ENCODE results near the gene SAG.

The SAG gene

GRCh38 chr2:233312874-233313273 lies 5.3 kb downstream of the SAG start:
- Histone ChIP-seq H3K9me3 (ENCODE audit: control insufficient read depth in 2 of 2, low read length in 2 of 2) (no peaks in the 10 kb centered on the region), H3K9ac (ENCODE audit: low read length in 2 of 2) (no peak overlapping the region), H3K4me1 (ENCODE audit: control insufficient read depth, insufficient read depth, low read length) (no peaks in the 10 kb centered on the region), H3K27ac (ENCODE audit: low read length) (no peak overlapping the region), H3K36me3 (ENCODE audit: control insufficient read depth in 2 of 2, insufficient read depth in 2 of 2, low read length in 2 of 2) (no peaks in the 10 kb centered on the region), H3K4me3 (ENCODE audit: low read length in 2 of 2) (no peak overlapping the region), H3K27me3 (ENCODE audit: control insufficient read depth in 1 of 2, insufficient read depth in 2 of 2, low read length in 2 of 2) (peaks cover 0 to 2% of the 10 kb centered on the region in 2 donors)

GRCh38 chr2:233314180-233314925 lies 6.7 kb downstream of the SAG start:
- Histone ChIP-seq H3K9me3 (ENCODE audit: control insufficient read depth in 2 of 2, low read length in 2 of 2) (no peaks in the 10 kb centered on the region), H3K27ac (ENCODE audit: low read length) (no peak overlapping the region), H3K36me3 (ENCODE audit: control insufficient read depth in 2 of 2, insufficient read depth in 2 of 2, low read length in 2 of 2) (no peaks in the 10 kb centered on the region), H3K9ac (ENCODE audit: low read length in 2 of 2) (no peak overlapping the region), H3K4me3 (ENCODE audit: low read length in 2 of 2) (no peak overlapping the region), H3K27me3 (ENCODE audit: control insufficient read depth in 1 of 2, insufficient read depth in 2 of 2, low read length in 2 of 2) (peaks cover 0 to 4% of the 10 kb centered on the region in 2 donors), H3K4me1 (ENCODE audit: control insufficient read depth, insufficient read depth, low read length) (no peaks in the 10 kb centered on the region)

GRCh38 chr2:233317196-233317943 lies 9.8 kb downstream of the SAG start:
- Histone ChIP-seq H3K27ac (ENCODE audit: low read length) (no peak overlapping the region), H3K4me1 (ENCODE audit: control insufficient read depth, insufficient read depth, low read length) (no peaks in the 10 kb centered on the region), H3K4me3 (ENCODE audit: low read length in 2 of 2) (no peak overlapping the region), H3K9ac (ENCODE audit: low read length in 2 of 2) (no peak overlapping the region), H3K9me3 (ENCODE audit: control insufficient read depth in 2 of 2, low read length in 2 of 2) (no peaks in the 10 kb centered on the region), H3K27me3 (ENCODE audit: control insufficient read depth in 1 of 2, insufficient read depth in 2 of 2, low read length in 2 of 2) (peaks cover 0 to 2% of the 10 kb centered on the region in 2 donors), H3K36me3 (ENCODE audit: control insufficient read depth in 2 of 2, insufficient read depth in 2 of 2, low read length in 2 of 2) (no peaks in the 10 kb centered on the region)

GRCh38 chr2:233319256-233319655 lies 11.6 kb downstream of the SAG start:
- H3K9me3 ChIP-seq (ENCODE audit: control insufficient read depth in 2 of 2, low read length in 2 of 2): no peaks in the 10 kb centered on the region
- no peak overlapping the region for H3K27ac ChIP-seq (ENCODE audit: low read length)
- no peak overlapping the region for H3K4me3 ChIP-seq (ENCODE audit: low read length in 2 of 2)
- H3K9ac ChIP-seq (ENCODE audit: low read length in 2 of 2): no peak overlapping the region
- H3K27me3 ChIP-seq (ENCODE audit: control insufficient read depth in 1 of 2, insufficient read depth in 2 of 2, low read length in 2 of 2): peaks cover 0 to 4% of the 10 kb centered on the region in 2 donors
- H3K4me1 ChIP-seq (ENCODE audit: control insufficient read depth, insufficient read depth, low read length): no peaks in the 10 kb centered on the region
- H3K36me3 ChIP-seq (ENCODE audit: control insufficient read depth in 2 of 2, insufficient read depth in 2 of 2, low read length in 2 of 2): no peaks in the 10 kb centered on the region

GRCh38 chr2:233320470-233320869 lies 12.9 kb downstream of the SAG start:
- Histone ChIP-seq H3K27ac (ENCODE audit: low read length) (no peak overlapping the region), H3K9me3 (ENCODE audit: control insufficient read depth in 2 of 2, low read length in 2 of 2) (no peaks in the 10 kb centered on the region), H3K27me3 (ENCODE audit: control insufficient read depth in 1 of 2, insufficient read depth in 2 of 2, low read length in 2 of 2) (peaks cover 0 to 4% of the 10 kb centered on the region in 2 donors), H3K4me3 (ENCODE audit: low read length in 2 of 2) (no peak overlapping the region), H3K36me3 (ENCODE audit: control insufficient read depth in 2 of 2, insufficient read depth in 2 of 2, low read length in 2 of 2) (no peaks in the 10 kb centered on the region), H3K9ac (ENCODE audit: low read length in 2 of 2) (no peak overlapping the region), H3K4me1 (ENCODE audit: control insufficient read depth, insufficient read depth, low read length) (no peaks in the 10 kb centered on the region)

GRCh38 chr2:233321166-233321565 lies 13.6 kb downstream of the SAG start:
- H3K9me3 ChIP-seq (ENCODE audit: control insufficient read depth in 2 of 2, low read length in 2 of 2): no peaks in the 10 kb centered on the region
- no peaks in the 10 kb centered on the region for H3K4me1 ChIP-seq (ENCODE audit: control insufficient read depth, insufficient read depth, low read length)
- H3K36me3 ChIP-seq (ENCODE audit: control insufficient read depth in 2 of 2, insufficient read depth in 2 of 2, low read length in 2 of 2): no peaks in the 10 kb centered on the region
- peaks cover 0 to 4% of the 10 kb centered on the region in 2 donors for H3K27me3 ChIP-seq (ENCODE audit: control insufficient read depth in 1 of 2, insufficient read depth in 2 of 2, low read length in 2 of 2)
- H3K27ac ChIP-seq (ENCODE audit: low read length): no peak overlapping the region
- no peak overlapping the region for H3K9ac ChIP-seq (ENCODE audit: low read length in 2 of 2)
- H3K4me3 ChIP-seq (ENCODE audit: low read length in 2 of 2): no peak overlapping the region

DNA sequence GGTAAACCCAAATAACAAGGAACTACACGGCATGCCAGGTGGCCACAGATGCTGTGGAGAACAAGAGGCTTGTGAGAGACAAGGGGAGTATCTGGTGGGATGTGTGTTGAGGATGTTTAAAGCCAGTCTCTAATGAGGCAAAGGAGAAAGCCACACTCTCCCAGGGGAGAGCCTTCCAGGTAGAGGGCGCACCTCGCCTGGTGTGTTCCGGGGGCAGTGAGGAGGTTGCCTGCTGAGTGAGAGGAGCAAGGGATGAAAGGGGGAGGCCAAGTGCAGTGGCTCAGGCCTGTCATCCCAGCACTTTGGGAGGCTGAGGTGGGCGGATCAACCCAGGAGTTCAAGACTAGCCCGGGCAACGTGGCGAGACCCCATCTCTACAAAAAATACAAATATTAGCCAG lies 16.2 kb downstream of the SAG start:
- H3K4me3 ChIP-seq (ENCODE audit: low read length in 2 of 2): no peak overlapping the region
- H3K4me1 ChIP-seq (ENCODE audit: control insufficient read depth, insufficient read depth, low read length): no peaks in the 10 kb centered on the region
- H3K9me3 ChIP-seq (ENCODE audit: control insufficient read depth in 2 of 2, low read length in 2 of 2): no peaks in the 10 kb centered on the region
- no peak overlapping the region for H3K9ac ChIP-seq (ENCODE audit: low read length in 2 of 2)
- H3K36me3 ChIP-seq (ENCODE audit: control insufficient read depth in 2 of 2, insufficient read depth in 2 of 2, low read length in 2 of 2): no peaks in the 10 kb centered on the region
- H3K27me3 ChIP-seq (ENCODE audit: control insufficient read depth in 1 of 2, insufficient read depth in 2 of 2, low read length in 2 of 2): peaks cover 0 to 2% of the 10 kb centered on the region in 2 donors
- H3K27ac ChIP-seq (ENCODE audit: low read length): no peak overlapping the region

- H3K27ac ChIP-seq (ENCODE audit: low read length): no peak overlapping the region
- H3K36me3 ChIP-seq (ENCODE audit: control insufficient read depth in 2 of 2, insufficient read depth in 2 of 2, low read length in 2 of 2): no peaks in the 10 kb centered on the region
- H3K4me3 ChIP-seq (ENCODE audit: low read length in 2 of 2): no peak overlapping the region
- no peaks in the 10 kb centered on the region for H3K4me1 ChIP-seq (ENCODE audit: control insufficient read depth, insufficient read depth, low read length)
- no peaks in the 10 kb centered on the region for H3K9me3 ChIP-seq (ENCODE audit: control insufficient read depth in 2 of 2, low read length in 2 of 2)
- H3K27me3 ChIP-seq (ENCODE audit: control insufficient read depth in 1 of 2, insufficient read depth in 2 of 2, low read length in 2 of 2): peaks cover 0 to 2% of the 10 kb centered on the region in 2 donors
- no peak overlapping the region for H3K9ac ChIP-seq (ENCODE audit: low read length in 2 of 2)
These were observed 17.6 kb downstream of the SAG start for GRCh38 chr2:233325256-233325655.

- Histone ChIP-seq H3K9me3 (ENCODE audit: control insufficient read depth in 2 of 2, low read length in 2 of 2) (no peaks in the 10 kb centered on the region), H3K4me1 (ENCODE audit: control insufficient read depth, insufficient read depth, low read length) (no peaks in the 10 kb centered on the region), H3K27me3 (ENCODE audit: control insufficient read depth in 1 of 2, insufficient read depth in 2 of 2, low read length in 2 of 2) (peaks cover 0 to 2% of the 10 kb centered on the region in 2 donors), H3K4me3 (ENCODE audit: low read length in 2 of 2) (no peak overlapping the region), H3K9ac (ENCODE audit: low read length in 2 of 2) (no peak overlapping the region), H3K36me3 (ENCODE audit: control insufficient read depth in 2 of 2, insufficient read depth in 2 of 2, low read length in 2 of 2) (no peaks in the 10 kb centered on the region), H3K27ac (ENCODE audit: low read length) (no peak overlapping the region)
These were observed 18.2 kb downstream of the SAG start for GRCh38 chr2:233325814-233326213.

- H3K9ac ChIP-seq (ENCODE audit: low read length in 2 of 2): no peak overlapping the region
- H3K4me3 ChIP-seq (ENCODE audit: low read length in 2 of 2): no peak overlapping the region
- H3K36me3 ChIP-seq (ENCODE audit: control insufficient read depth in 2 of 2, insufficient read depth in 2 of 2, low read length in 2 of 2): no peaks in the 10 kb centered on the region
- H3K27ac ChIP-seq (ENCODE audit: low read length): no peak overlapping the region
- no peaks in the 10 kb centered on the region for H3K4me1 ChIP-seq (ENCODE audit: control insufficient read depth, insufficient read depth, low read length)
- peaks cover 0 to 2% of the 10 kb centered on the region in 2 donors for H3K27me3 ChIP-seq (ENCODE audit: control insufficient read depth in 1 of 2, insufficient read depth in 2 of 2, low read length in 2 of 2)
- no peaks in the 10 kb centered on the region for H3K9me3 ChIP-seq (ENCODE audit: control insufficient read depth in 2 of 2, low read length in 2 of 2)
These were observed 18.9 kb downstream of the SAG start for GRCh38 chr2:233326500-233326899.

- no peaks in the 10 kb centered on the region for H3K36me3 ChIP-seq (ENCODE audit: control insufficient read depth in 2 of 2, insufficient read depth in 2 of 2, low read length in 2 of 2)
- H3K9me3 ChIP-seq (ENCODE audit: control insufficient read depth in 2 of 2, low read length in 2 of 2): no peaks in the 10 kb centered on the region
- no peak overlapping the region for H3K27ac ChIP-seq (ENCODE audit: low read length)
- H3K27me3 ChIP-seq (ENCODE audit: control insufficient read depth in 1 of 2, insufficient read depth in 2 of 2, low read length in 2 of 2): peaks cover 0 to under 1% of the 10 kb centered on the region in 2 donors
- no peaks in the 10 kb centered on the region for H3K4me1 ChIP-seq (ENCODE audit: control insufficient read depth, insufficient read depth, low read length)
- H3K9ac ChIP-seq (ENCODE audit: low read length in 2 of 2): no peak overlapping the region
- no peak overlapping the region for H3K4me3 ChIP-seq (ENCODE audit: low read length in 2 of 2)
These were observed 21.3 kb downstream of the SAG start for GRCh38 chr2:233328922-233329321.

All from stomach smooth muscle (tissue), 2 donors.